A549 (cell line): ENCODE data around the gene BTBD6.

ENCODE experiments used
- CTCF ChIP-seq: fragments of >200 bp; sonication (Bioruptor Twin); formaldehyde crosslinking; IDR thresholded peaks from 3 replicates; pipeline ENCODE4 v1.5.1; 2016
- EP300 ChIP-seq, 2 experiments: fragments of >200 bp; sonication (Bioruptor Twin); formaldehyde crosslinking; IDR thresholded peaks; 2 replicates in 1 of 2; 3 replicates in 1 of 2; pipeline ENCODE4 v1.6.1; 2016 to 2017
- JUNB ChIP-seq: fragments of >200 bp; sonication (Bioruptor Twin); formaldehyde crosslinking; IDR thresholded peaks from 2 replicates; pipeline ENCODE4 v1.6.1; 2016
- MAZ ChIP-seq: fragments of 150-350 bp; IDR thresholded peaks from 2 replicates; pipeline ENCODE4 v1.6.1; 2014; ENCODE audit warnings: antibody characterized with exemption, low read depth, low read length, borderline replicate concordance
- POLR2A ChIP-seq: IDR thresholded peaks from 2 replicates; pipeline ENCODE4 v1.6.1; 2012; ENCODE audit warnings: mild to moderate bottlenecking, low read length
- REST ChIP-seq: fragments of 200-600 bp; sonication (generic); IDR thresholded peaks from 2 replicates; pipeline ENCODE4 v1.6.1; 2016; ENCODE audit warnings: antibody characterized with exemption, mild to moderate bottlenecking, moderate library complexity
- RFX5 ChIP-seq: fragments of 450-650 bp; IDR thresholded peaks from 2 replicates; pipeline ENCODE4 v1.7.1; 2014; ENCODE audit warnings: antibody characterized with exemption, mild to moderate bottlenecking, moderate library complexity
- TP53 ChIP-seq: fragments of 250-450 bp; sonication (Bioruptor Pico); IDR thresholded peaks from 2 replicates; pipeline ENCODE4 v1.5.0; 2021; ENCODE audit warnings: mild to moderate bottlenecking, moderate library complexity
- ZC3H11A ChIP-seq: fragments of 450-650 bp; IDR thresholded peaks from 2 replicates; pipeline ENCODE4 v1.6.1; 2014; ENCODE audit warnings: antibody characterized with exemption, mild to moderate bottlenecking
- ZNF302 ChIP-seq: fragments of 250-450 bp; sonication (Bioruptor Pico); IDR thresholded peaks from 2 replicates; pipeline ENCODE4 v1.9.0; 2021; ENCODE audit warnings: inconsistent platforms, mild to moderate bottlenecking, moderate library complexity

- no peak for TF ChIP-seq RFX5
- no peak for TF ChIP-seq CTCF
- no peak for TF ChIP-seq ZNF302 (CRISPR knock-in tag)
- TF ChIP-seq MAZ = no peak
- no peak for TF ChIP-seq REST
- no peak for TF ChIP-seq TP53 (CRISPR knock-in tag)
- TF ChIP-seq JUNB = no peak
- TF ChIP-seq POLR2A = no peak
- no peak for TF ChIP-seq ZC3H11A
- no peak for TF ChIP-seq EP300 (IDR thresholded peaks at IDR 0.05)
These were observed 24.4 kb upstream of the BTBD6 start for GRCh38 chr14:105223770-105224544.
